Stimulated activated CD8-positive, alpha-beta memory T cell treated with anti-CD3 and anti-CD28 coated beads, Interleukin-15, amount 100 ng/mL, for 24 hours (primary cell): ENCODE results near the gene BDKRB2.

Experiments
- DNase-seq: peaks from one replicate; pipeline ENCODE4 v3.0.0-alpha.2; 2020; ENCODE audit warnings: low read depth

The BDKRB2 gene

DNA sequence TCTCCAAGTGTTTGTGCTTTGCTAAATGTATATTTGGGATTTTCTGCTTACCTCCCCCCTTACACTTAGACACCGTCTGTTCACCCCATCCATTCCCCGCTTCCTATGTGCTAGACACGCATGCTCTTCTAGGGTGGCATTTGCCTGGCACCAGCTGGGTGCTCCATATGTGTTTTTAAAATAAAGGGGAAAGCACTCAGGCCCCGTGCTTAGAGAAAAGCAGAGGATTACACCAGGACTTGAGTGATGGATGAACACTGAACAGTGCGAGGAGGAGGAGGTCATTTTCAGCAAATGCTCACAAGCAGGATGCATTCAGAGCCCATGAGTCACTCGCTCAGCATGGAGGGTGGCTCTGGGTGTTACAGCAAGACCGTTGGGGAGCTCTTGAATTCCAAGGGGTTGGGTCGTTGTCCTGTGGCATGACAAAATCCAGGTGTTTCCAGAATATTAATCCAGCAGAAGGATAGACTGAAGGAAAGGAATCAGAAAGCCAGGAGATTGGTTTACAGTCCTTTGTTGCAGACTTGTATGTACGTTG lies 48.4 kb downstream of the BDKRB2 start:
- DNase-seq, result no peak

DNA sequence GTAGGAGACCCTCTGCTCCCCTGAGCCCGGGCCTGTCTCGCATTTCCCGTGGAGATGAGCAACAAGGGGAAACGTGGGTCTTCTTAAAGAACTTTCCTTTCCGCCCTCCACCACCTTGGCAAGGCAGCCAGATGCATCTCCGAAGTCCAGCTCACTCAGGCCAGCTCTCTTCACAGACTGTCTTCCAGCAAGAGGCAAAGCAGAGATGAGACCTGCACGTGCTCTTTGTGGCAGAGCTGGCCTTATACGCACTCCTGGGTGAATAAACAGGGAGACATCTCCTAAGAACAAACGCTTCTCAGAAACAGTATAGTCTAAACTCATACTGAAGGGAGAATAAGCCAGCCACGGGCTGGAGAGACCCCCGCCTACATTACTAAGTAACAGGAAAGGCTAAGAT lies 50.0 kb downstream of the BDKRB2 start:
- no peak for DNase-seq

DNA sequence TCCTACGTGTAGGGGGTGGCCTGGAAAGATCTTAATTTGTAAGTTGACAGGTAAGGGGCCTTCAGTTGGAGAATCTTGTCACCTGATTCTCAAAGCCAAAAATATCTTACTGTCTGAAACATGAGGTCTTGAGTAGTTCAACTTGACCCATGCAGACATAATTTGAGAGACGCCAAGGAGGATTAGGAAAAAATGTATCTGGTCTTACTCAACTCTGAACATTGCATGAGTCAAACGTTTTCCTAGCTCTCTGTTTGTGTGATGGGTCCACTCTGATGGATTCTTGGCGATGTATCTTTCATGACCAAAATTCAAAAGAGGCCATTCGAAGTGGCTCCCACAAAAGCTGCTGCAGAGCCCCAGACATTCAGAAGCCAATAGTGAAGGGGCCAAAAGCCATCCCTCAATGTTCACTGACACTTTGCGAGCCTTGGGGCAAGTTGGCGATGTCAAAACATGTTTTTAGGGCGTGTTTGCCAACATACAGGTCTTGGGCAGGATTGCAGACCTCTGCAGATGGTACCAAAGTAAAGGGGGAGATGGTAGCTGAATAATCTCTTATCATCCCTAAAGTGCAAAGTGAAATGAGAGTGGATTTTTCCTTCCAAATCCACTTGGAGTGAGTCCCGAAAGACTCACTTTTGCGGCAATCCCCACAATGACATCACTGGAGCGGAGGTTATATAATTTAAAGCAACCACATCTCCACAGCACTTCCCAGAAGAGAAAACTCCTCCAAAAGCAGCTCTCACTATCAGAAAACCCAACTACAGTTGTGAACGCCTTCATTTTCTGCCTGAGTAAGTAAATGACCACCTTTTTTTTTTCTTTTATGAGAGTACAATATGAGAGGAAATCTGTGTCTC lies 51.1 kb downstream of the BDKRB2 start, which contains the start of gene BDKRB1:
Gene BDKRB1 (plus strand): TSS at position 710 of the 866 bp plus-strand sequence. CDS start 7,473 bp downstream, outside the sequence.
- DNase-seq, result no peak

DNA sequence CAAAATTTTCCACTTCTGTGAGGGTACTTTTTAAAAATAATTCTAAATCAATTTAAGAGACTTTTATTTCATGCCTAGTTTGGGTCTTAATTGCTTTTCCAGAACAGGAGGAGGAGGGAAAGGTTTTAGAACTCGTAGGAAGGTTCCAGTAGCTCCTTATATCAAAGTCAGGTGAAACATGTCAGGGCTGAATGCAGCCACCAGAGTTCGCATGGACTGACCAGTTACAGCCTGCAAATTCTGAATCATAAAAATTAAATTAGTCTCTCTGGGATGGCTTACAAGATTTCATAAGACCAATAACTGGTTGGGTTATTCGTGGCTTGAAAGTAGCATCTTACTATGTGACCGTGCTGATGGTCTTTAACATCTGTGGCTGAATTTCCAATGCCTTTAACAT lies 51.8 kb downstream of the BDKRB2 start:
- no peak for DNase-seq

DNA sequence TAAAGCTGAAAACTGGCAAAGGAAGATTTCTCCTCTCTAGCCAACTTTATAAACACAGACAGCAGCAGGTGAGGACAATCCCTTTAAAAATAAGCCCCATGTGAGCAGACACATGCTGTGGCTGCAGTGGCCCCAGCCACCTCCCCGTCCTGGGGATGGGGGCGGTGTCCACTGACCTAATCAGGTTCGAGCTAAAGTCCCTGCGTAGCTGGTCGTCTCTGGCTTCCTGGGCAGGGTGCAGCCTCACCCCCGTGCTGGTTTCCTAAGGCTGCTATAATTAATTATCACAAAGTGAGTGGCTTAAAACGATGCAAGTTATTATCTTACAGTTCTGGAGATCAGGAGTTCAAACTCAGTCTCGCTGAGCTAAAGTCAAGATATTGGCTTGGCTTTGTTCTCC lies 52.4 kb downstream of the BDKRB2 start:
- no peak for DNase-seq

DNA sequence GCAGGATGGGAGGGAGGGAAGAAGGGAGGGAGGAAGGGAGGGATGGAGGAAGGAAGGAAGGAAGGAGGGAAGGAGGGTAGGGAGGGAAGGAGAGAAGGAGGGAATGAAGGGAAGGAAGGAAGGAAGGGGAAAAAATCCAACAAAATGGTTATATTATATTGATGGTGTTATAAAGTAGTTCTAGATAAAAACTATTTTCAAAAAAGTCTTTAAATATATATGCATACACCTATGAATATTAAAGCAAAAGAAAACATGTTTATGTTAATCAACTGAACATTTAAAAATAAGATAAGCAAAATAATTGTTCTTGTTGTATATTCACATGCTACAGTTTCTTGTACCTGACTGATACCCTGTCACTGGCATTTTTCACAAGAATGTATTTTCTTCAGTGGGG lies 53.3 kb downstream of the BDKRB2 start:
- DNase-seq, result no peak

DNA sequence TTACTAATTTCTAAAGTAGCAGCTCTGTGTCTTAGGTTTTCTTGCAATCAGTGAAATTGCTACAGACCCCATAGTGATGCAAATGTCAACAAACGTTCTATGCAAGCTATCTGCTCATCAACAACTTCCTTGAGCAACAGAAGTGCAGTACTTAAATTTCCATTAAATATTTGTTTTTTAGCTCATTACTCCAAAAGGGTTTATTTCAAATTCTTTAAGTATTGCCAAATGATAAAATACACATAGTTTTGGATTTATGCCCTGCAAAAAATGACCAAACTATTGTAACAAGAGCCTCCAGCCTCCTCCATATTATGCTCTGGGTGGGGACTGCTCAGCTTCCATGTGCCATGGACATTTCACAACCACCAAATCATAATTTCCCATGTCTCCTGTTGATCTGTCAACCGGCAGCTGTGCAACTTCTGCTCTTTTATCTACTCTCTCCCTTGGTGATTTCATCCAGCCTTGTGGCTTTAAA lies 55.7 kb downstream of the BDKRB2 start:
- no peak for DNase-seq

DNA sequence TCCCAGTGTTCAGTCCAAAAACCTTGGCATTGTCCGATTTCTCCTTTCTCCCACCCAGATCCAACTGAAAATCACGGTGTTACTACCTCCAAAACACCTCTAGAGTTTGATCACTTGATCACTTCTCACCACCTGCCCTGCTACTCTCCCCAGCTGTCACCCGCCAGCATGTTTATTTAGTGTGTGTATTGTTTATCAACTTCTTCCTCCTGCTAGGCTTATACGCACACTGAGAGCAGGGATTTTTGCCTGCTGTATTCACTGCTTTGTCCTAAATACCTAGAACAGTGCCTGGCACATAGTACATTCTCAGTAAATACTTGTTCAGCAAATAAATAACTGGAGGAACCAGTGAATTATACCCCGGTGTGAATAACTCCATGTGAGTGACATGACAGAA lies 56.4 kb downstream of the BDKRB2 start:
- no peak for DNase-seq

DNA sequence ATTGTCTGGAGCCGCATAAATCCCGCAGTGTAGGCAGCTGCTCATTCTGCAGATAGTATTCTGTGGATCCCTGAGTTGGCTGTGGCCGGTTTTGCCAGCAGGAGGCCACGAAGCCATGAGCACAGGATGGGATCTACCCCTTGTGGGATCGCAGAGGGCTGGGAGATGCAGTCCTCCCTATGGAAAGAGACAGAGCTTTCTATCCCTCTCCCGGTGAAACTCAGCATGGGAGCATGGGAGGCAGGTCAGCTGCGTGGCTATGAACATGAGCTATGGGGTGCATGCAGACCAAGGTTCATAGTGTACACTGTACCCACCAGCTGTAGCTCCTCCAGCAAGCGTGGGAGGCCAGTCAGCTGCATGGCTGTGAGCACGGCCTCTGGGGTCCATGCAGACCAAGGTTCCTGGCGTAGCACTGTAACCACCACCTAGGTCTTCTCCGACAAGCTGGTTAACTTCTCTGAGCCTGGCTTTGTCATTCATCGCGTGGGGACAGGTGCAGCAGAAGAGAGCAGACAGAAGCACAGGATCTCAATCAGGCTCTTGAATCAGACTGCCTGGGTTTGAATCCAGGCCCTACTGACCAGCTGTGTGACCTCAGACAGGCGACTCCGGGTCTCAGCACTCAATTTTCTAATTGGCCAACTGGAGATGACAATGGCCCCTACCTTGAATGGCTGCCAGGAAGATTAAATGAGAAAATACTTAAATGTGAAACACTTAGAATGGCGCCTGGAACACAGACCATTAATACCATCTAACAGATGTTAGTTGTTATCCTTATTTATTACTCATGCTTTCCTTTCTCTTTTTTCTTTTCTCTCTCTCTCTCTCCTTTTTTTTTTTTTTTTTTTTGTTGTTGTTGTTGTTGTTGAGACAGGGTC lies 57.4 kb downstream of the BDKRB2 start:
- DNase-seq, result no peak

DNA sequence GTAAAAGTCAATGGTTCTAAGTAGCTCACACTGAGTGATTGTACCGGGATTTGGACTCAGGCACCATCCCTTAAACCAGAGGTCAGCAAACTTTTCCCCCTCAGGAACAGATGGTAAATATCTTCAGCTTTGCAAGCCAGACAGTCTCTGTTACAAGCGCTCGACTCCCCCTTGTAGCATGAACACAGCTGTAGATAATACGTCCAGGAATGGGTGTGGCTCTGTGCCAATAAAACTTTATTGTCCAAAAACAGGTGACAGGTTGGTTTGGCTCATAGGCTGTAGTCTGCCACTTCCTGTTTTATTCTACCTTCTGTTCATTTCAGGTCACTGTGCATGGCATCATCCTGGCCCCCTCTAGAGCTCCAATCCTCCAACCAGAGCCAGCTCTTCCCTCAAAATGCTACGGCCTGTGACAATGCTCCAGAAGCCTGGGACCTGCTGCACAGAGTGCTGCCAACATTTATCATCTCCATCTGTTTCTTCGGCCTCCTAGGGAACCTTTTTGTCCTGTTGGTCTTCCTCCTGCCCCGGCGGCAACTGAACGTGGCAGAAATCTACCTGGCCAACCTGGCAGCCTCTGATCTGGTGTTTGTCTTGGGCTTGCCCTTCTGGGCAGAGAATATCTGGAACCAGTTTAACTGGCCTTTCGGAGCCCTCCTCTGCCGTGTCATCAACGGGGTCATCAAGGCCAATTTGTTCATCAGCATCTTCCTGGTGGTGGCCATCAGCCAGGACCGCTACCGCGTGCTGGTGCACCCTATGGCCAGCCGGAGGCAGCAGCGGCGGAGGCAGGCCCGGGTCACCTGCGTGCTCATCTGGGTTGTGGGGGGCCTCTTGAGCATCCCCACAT lies 58.9 kb downstream of the BDKRB2 start:
- DNase-seq, result no peak

DNA sequence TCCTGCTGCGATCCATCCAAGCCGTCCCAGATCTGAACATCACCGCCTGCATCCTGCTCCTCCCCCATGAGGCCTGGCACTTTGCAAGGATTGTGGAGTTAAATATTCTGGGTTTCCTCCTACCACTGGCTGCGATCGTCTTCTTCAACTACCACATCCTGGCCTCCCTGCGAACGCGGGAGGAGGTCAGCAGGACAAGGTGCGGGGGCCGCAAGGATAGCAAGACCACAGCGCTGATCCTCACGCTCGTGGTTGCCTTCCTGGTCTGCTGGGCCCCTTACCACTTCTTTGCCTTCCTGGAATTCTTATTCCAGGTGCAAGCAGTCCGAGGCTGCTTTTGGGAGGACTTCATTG lies 59.5 kb downstream of the BDKRB2 start:
- no peak for DNase-seq

DNA sequence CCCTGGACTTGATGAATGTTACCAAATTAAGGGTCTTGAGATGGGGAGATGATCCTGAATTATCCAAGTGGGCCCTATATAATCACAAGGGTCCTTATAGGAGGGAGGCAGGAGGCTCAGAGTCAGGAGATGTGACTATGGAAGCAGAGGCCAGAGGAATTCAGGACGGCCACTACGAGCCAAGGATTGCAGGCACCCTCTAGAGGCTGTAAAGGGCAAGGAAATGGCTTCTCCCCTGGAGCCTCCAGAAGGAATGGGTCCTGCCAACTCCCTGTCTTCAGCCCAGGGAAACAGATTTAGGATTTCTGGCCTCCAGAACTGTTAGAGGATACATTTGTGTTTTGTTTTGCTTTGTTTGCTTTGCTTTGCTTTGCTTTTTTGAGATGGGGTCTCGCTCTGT lies 60.2 kb downstream of the BDKRB2 start:
- DNase-seq, result no peak

DNA sequence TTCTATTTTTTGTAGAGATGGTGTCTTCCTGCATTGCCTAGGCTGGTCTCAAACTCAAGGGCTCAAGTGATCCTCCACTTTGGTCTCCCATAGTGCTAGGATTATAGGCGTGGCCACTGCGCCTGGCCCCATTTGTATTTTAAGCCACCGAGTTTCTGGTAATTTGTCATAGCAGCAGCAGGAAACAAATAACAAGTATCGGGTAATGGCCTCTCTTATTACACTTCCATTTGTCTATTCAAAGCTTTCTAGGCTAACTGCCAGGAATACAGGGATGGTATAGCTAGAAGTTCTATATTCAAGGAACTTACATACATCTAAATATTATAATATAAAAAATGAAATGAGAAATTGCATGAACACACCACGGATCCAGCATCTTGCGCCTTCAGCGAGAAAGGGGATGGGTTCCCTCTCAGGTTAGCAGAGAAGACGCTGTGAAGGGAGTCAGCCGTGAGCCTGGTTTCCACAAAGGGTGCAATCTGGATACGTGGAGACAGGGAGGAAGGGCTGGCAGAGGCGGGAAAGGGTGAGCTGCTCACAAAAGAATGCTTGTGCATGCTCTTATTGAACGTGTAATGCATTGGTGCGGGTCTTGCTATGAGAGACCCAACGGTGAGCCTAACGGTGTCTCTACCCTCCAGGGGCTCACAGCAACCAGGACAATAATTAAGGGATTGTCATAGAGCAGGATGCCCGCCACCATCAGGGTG lies 60.9 kb downstream of the BDKRB2 start:
- no peak for DNase-seq

DNA sequence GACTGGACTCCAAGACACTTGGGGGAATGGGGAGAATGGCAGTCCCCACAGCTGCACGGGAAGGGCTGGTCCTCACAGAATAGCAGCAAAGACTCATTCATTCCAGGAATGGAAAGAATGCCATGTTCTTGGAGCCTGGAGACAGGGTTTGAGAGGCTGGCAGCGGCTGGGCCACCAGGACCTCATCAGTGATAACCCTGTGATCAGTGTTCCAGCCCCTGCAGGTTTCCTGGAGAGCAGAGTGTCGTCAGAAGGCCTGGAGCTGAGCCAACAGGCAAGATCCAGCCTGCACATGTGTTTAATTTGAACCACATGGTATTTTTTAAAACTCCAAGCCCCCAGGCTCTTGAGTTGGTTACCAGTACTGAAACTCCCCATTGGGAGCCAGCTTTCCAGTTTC lies 62.7 kb downstream of the BDKRB2 start:
- DNase-seq, result no peak

DNA sequence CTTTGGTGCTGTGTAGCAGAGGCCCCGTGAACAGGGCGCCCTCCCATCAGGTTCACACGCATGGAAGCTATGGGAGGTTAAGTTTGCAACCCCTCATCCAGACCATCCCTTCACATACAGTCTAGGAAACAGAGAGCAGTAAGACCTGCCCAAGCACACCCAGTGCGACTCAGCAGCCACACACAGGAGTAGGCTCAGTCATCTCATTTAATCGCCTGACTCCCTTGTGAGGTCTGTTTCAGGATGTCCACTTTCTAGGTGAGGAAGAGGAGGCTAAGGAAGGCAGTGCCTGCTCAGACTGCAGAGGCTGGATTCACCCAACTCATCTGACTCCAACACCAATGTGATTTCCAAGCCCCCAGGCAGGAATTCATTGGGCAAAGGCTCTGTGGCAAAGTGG lies 63.3 kb downstream of the BDKRB2 start:
- DNase-seq, result no peak

DNA sequence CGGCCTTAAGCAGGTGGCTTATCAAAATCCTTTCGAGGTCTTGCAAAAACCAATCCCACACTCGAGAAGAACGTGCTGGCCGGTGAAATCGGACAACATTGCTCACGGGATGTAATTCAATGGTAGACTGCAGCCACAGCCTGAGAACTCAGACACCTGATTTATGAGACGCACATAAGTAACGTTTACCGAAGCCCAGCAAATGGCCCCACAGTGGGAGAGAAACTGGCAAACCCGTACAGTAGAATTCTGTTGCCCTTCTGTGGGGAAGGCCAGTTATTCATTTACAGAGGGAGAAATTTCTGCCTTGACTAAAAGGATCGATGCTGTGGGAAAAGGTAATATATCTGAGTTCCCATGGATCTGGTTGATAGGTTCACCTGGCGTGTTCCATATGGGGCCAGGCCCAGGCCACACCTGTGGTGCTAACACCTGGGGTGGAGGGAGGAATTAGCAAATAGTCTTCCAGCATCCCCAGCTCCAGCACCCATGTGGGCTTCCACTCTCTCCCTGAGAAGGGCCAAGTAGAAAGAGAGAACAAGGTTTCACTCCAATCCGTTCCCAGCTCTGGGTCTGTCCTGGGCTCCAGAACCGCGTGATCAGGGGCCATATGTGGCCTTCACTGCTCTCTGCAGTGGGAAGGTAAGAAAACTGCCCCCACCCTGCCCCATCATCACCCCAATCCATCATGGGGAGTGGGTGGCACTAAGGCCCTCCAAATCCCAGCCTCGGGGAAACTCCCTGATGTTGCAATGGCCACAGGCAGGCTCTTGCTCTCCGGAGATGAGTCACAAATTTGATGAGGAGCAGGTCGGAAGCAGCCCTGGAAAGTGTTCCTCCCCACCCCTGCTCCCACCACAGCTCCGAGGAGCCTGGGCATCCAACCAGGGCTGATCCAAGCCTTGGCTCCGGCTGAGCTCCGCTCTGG lies 64.1 kb downstream of the BDKRB2 start:
- no peak for DNase-seq

DNA sequence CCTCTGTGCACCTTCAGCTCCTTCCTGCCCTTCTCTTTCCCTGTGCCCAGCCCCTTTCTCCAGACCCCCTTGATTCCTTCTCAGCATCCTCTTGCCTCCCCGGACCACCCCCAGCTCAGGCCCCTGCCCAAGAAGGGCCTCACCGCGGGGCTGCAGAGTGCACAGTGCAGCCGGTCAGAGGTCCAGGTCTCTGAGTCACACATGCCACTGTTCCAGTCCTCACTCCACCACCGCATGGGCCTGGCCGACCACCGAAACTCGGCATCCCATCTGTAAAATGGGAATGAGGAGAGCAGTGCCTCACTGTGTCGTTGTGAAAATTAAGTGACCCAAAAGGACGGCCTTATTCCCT lies 64.7 kb downstream of the BDKRB2 start:
- no peak for DNase-seq

DNA sequence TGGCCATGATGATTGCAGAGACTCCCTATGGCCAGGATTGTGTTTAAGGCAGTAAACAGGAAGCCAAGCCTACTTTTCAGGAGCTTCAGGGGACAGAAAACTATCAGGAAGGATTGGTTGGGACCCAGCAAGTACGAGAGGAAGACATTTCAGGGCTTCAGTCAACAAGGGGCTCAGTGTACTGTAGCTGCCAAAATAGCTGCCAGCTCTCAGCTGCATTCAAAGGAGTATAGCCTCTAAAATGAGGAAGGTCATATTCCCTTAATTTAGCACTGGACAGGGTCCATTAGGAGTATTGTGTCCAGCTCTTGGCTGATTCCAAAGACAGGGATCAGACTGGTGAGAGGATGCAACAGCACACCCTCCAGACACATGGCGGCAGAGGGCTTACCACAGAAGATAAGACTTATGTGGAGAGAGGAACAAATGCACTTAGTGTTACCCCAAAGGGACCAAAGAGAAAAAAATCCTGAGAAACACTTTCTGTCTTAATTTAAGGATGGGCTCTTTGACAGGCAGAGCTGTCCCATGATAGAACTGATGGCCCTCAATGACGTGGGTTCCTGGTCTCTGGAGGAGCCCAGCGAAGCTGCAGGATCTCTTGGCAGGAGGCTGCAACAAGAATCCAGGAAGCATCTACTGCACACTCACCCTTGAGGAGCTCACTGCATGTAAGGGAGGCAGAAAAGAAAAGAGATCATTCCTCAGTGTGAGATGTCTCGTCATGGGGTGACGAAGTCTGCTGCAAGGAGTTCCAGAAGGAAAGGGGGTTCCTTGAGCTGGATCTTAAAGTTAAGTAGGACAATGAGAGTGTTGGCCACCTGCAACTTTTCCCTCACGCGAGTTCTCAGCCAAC lies 66.2 kb downstream of the BDKRB2 start:
- no peak for DNase-seq

DNA sequence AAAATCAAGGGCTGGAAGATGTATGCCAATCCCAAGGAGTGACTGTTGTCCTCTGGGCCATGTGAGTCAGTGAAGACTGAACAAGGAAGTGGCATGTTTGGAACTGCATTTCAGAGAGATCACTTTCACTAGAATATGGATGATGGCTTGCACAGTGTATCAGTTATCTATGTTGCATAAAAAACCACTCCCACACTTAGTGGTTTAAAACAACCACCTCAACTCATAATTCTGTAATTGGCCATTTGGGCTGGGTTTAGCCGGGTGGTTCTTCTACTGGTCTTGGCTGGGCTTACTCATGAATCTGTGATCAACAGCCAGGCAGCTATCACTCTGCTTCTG lies 66.8 kb downstream of the BDKRB2 start:
- no peak for DNase-seq
